ENCODE data around the gene FAM9A. TPM values are rescaled to one million over a fixed set of nuclear protein-coding genes. Genes with fewer than 3 reads are reported as not detected.

FAM9A gene
- total and polyA plus RNA-seq, 2 of the 8 experiments (the other 6 are each of a cell fraction or from before 2014, with no cell fraction given), result not detected

DNA sequence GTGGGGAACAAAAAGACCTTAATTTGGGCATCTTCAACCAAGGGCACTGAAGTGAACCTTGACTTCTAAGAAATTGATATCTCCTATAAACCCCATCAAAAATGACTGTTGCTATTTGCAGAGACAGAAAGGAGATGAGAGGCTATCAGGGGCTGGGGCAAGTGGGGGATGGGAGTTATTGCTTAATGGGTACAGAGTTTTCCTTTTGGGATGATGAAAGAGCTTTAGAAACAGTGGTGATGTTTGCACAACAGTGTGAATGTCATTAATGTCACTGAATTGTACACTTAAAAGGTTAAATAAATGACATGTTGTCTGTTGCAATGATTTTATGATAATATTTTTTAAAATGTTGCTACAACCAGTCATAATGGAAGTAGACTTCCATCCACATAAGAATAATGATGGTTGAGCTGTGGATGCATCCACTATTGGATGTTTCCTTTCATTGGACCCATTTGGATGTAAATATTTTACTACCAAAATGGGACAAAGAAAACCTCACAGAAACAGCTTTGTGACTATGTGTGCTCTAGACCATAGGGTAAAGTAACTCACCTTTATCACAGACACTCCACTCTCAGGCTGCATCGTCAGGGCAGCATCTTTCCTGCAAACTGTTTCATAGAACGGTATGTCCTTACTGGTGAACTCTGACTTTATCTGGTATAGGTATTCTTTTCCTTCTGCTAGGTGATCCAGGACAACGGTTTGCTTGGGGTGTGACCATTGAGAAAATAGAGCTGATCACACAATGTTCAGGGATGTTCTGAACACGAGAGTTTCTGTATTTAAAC lies 31.6 kb upstream of the FAM9A start:
- Histone ChIP-seq H4K20me1 (replicated peaks in 1 of 2; ENCODE audit: control insufficient read depth in 1 of 2, insufficient read depth in 2 of 2, low read length in 2 of 2) (no peaks in the 10 kb centered on the region), H2BK20ac (ENCODE audit: low read length) (no peak overlapping the region)
- no peak for FAIRE-seq
- no peak for TF ChIP-seq RFX5 (IDR thresholded peaks at IDR 0.05; ENCODE audit: borderline replicate concordance, low read depth, low read length)
- no peak for TF ChIP-seq SAP30 (IDR thresholded peaks at IDR 0.05; ENCODE audit: insufficient read depth, insufficient replicate concordance, low read length)

More for the DNA sequence above, 31.6 kb upstream of the FAM9A start:
- Histone ChIP-seq H3K9ac (replicated peaks in 1 of 4; ENCODE audit: extremely low read depth in 1 of 4, low read depth in 3 of 4, low read length in 3 of 4) (no peak overlapping the region), H3K79me2 (ENCODE audit: control insufficient read depth in 1 of 2, insufficient read depth in 2 of 2, low read length in 2 of 2) (no peaks in the 10 kb centered on the region), H2BK5ac (ENCODE audit: low read depth, low read length) (no peak overlapping the region), H3K27ac (ENCODE audit: low read depth, low read length) (no peak overlapping the region), H4K5ac (ENCODE audit: insufficient read length, low read depth, low read length) (no peak overlapping the region), H3K23me2 (ENCODE audit: low read depth, low read length) (no peaks in the 10 kb centered on the region), H3K27me3 (replicated peaks in 1 of 4; ENCODE audit: control insufficient read depth in 3 of 4, extremely low read depth in 1 of 4, insufficient read depth in 3 of 4, low read length in 3 of 4) (no peaks in the 10 kb centered on the region), H3K14ac (ENCODE audit: insufficient read length) (no peak overlapping the region), H2AK5ac (ENCODE audit: low read depth, low read length) (no peak overlapping the region), H3K56ac (replicated peaks; ENCODE audit: insufficient read length, low read depth, low read length) (no peak overlapping the region), H3K9me3 (ENCODE audit: insufficient read depth in 2 of 2, low read depth in 1 of 2, low read length in 1 of 2) (no peaks in the 10 kb centered on the region), H3K36me3 (ENCODE audit: control insufficient read depth in 2 of 4, insufficient read depth in 4 of 4, low read length in 3 of 4) (no peaks in the 10 kb centered on the region), H2BK15ac (ENCODE audit: low read length) (no peak overlapping the region), H3K23ac (ENCODE audit: insufficient read length) (no peak overlapping the region), H3K4me3 (ENCODE audit: extremely low read depth in 1 of 4, insufficient read depth in 2 of 4, low read depth in 3 of 4, low read length in 4 of 4) (no peak overlapping the region), H3K79me1 (ENCODE audit: low read depth, low read length) (no peaks in the 10 kb centered on the region), H3K4me1 (replicated peaks in 1 of 4; ENCODE audit: control insufficient read depth in 3 of 4, insufficient read depth in 4 of 4, low read length in 3 of 4) (no peaks in the 10 kb centered on the region), H2BK120ac (replicated peaks; ENCODE audit: low read depth, low read length) (no peak overlapping the region), H3K18ac (ENCODE audit: extremely low read depth, low read length) (no peak overlapping the region), H3K4me2 (ENCODE audit: insufficient read depth in 1 of 2, low read depth in 2 of 2, low read length in 2 of 2) (no peak overlapping the region), H2AFZ (ENCODE audit: low read length) (no peak overlapping the region), H4K91ac (replicated peaks; ENCODE audit: insufficient read length, low read length) (no peak overlapping the region), H3K4ac (replicated peaks; ENCODE audit: insufficient read length, low read depth, low read length) (no peak overlapping the region), H4K8ac (ENCODE audit: extremely low read depth, insufficient read depth, low read length) (no peak overlapping the region), H2BK12ac (ENCODE audit: low read depth, low read length) (no peak overlapping the region)
- WGBS, 2 experiments (ENCODE audit: extremely low coverage in 1 of 2, insufficient coverage in 1 of 2, insufficient read length in 1 of 2, insufficient replicate concordance in 2 of 2, low coverage in 1 of 2, low lambda C conversion rate in 2 of 2, missing lambda C conversion rate in 1 of 2), result 86% methylated on average over 4 of the region's 4 CpGs; no CpG with 5 or more reads in 1 of the 2 experiments
- ChIA-PET CTCF (ENCODE audit: partially characterized antibody) (interaction anchor here (1.8 to 2.0 kb wide), 2 partner anchors 11 to 14 kb away, joined by 5 read pairs; no protein-coding TSS in a partner anchor), POLR2A (ENCODE audit: partially characterized antibody) (no interaction called here)
- no peak for DNase-seq (ENCODE audit: low read depth in 1 of 2, low spot score in 2 of 2)

All from H1 (cell line).